ENCODE measurements around the gene CEP97.

GRCh38 chr3:101701696-101702634, 22.4 kb upstream of the CEP97 start:
- TF ChIP-seq EZH2 (IDR thresholded peaks at IDR 0.05) (no peak), POLR2AphosphoS5 (IDR thresholded peaks at IDR 0.05; ENCODE audit: borderline replicate concordance, low read depth, low read length) (no peak)

Data from SK-N-MC (cell line).